GM23338 (cell line): ENCODE data around the gene REPIN1. TPM values are rescaled to one million over a fixed set of nuclear protein-coding genes. Genes with fewer than 3 reads are reported as not detected.

Experiments used
- ATAC-seq: fragments of 200-7000 bp; cut with Tn5 transposase; 3 replicates; pipeline ENCODE4 v1.9.1; 2020
- DNase-seq: peaks from one replicate; pipeline ENCODE4 v3.0.0-alpha.2; 2015; ENCODE audit warnings: low spot score
- H2AFZ ChIP-seq: fragments of 200-600 bp; sonication (generic); 2 replicates; pipeline ENCODE4 v1.8.0; 2016; ENCODE audit warnings: antibody characterized with exemption, mild to moderate bottlenecking, moderate library complexity
- H3F3A ChIP-seq: fragments of 200-600 bp; sonication (generic); replicated peaks from 2 replicates; pipeline ENCODE4 v1.8.0; 2017; ENCODE audit warnings: antibody characterized with exemption, mixed run types, low read depth
- H3K27ac ChIP-seq: fragments of 200-600 bp; sonication (generic); 2 replicates; pipeline ENCODE4 v1.6.1; 2016; ENCODE audit warnings: low read depth
- H3K27me3 ChIP-seq: fragments of 200-600 bp; sonication (generic); 2 replicates; pipeline ENCODE4 v1.8.0; 2016; ENCODE audit warnings: mild to moderate bottlenecking, mixed run types, moderate library complexity; ENCODE audit not compliant: insufficient read depth
- H3K36me3 ChIP-seq: fragments of 200-600 bp; sonication (generic); 2 replicates; pipeline ENCODE4 v1.8.0; 2016; ENCODE audit warnings: mild to moderate bottlenecking; ENCODE audit not compliant: insufficient read depth
- H3K4me1 ChIP-seq: fragments of 200-600 bp; sonication (generic); 2 replicates; pipeline ENCODE4 v1.8.0; 2016; ENCODE audit warnings: mild to moderate bottlenecking, moderate library complexity; ENCODE audit not compliant: insufficient read depth
- H3K4me2 ChIP-seq: fragments of 200-600 bp; sonication (generic); 2 replicates; pipeline ENCODE4 v1.7.1; 2017; ENCODE audit warnings: mixed run types
- H3K4me3 ChIP-seq: fragments of 200-600 bp; sonication (generic); 2 replicates; pipeline ENCODE4 v1.6.1; 2016; ENCODE audit warnings: mixed run types
- H3K79me2 ChIP-seq: fragments of 200-600 bp; sonication (generic); replicated peaks from 2 replicates; pipeline ENCODE4 v1.8.0; 2017; ENCODE audit warnings: mild to moderate bottlenecking; ENCODE audit not compliant: insufficient read depth
- H3K9me2 ChIP-seq: fragments of 200-600 bp; sonication (generic); 2 replicates; pipeline ENCODE4 v1.8.0; 2017; ENCODE audit not compliant: insufficient read depth
- H4K20me1 ChIP-seq: fragments of 200-600 bp; sonication (generic); replicated peaks from 2 replicates; pipeline ENCODE4 v1.8.0; 2017; ENCODE audit warnings: mild to moderate bottlenecking; ENCODE audit not compliant: insufficient read depth
- H3K27ac Mint-ChIP-seq: 2 replicates; pipeline ENCODE4 v1.8.0; 2020; ENCODE audit warnings: inconsistent platforms, mild to moderate bottlenecking, moderate library complexity, mixed read lengths
- H3K27me3 Mint-ChIP-seq: 3 replicates; pipeline ENCODE4 v1.8.0; 2022; ENCODE audit warnings: low read depth, mild to moderate bottlenecking, moderate library complexity, mixed read lengths, inconsistent platforms; ENCODE audit not compliant: insufficient read depth, poor library complexity
- H3K36me3 Mint-ChIP-seq: 3 replicates; pipeline ENCODE4 v1.8.0; 2021; ENCODE audit warnings: low read depth, mild to moderate bottlenecking, inconsistent platforms, moderate library complexity, mixed read lengths
- H3K4me1 Mint-ChIP-seq: 3 replicates; pipeline ENCODE4 v1.8.0; 2020; ENCODE audit warnings: mild to moderate bottlenecking, inconsistent platforms, mixed read lengths
- H3K4me3 Mint-ChIP-seq: 3 replicates; pipeline ENCODE4 v1.8.0; 2021; ENCODE audit warnings: moderate library complexity, mild to moderate bottlenecking, inconsistent platforms, mixed read lengths
- H3K9me3 Mint-ChIP-seq: 3 replicates; pipeline ENCODE4 v1.8.0; 2020; ENCODE audit warnings: moderate library complexity, mild to moderate bottlenecking, inconsistent platforms, mixed read lengths
- EZH2 ChIP-seq: fragments of 200-600 bp; sonication (generic); IDR thresholded peaks from one replicate; pipeline ENCODE4 v1.8.0; 2017; ENCODE audit warnings: antibody characterized with exemption, mild to moderate bottlenecking, low read depth; ENCODE audit not compliant: unreplicated experiment
- EZH2phosphoT487 ChIP-seq: fragments of 200-600 bp; sonication (generic); IDR thresholded peaks from one replicate; pipeline ENCODE4 v1.8.1; 2018; ENCODE audit warnings: antibody characterized with exemption; ENCODE audit not compliant: unreplicated experiment
- NANOG ChIP-seq: IDR thresholded peaks from 2 replicates; pipeline ENCODE4 v1.6.1; 2016; ENCODE audit warnings: antibody characterized with exemption, borderline replicate concordance
- POLR2AphosphoS5 ChIP-seq: IDR thresholded peaks from 2 replicates; pipeline ENCODE4 v1.6.1; 2016; ENCODE audit warnings: antibody characterized with exemption, low read depth
- ZNF114 ChIP-seq: fragments of 250-450 bp; sonication (Bioruptor Pico); IDR thresholded peaks from 2 replicates; pipeline ENCODE4 v1.5.0; 2020; ENCODE audit warnings: mild to moderate bottlenecking, moderate library complexity
- polyA plus RNA-seq: library from polyadenylated mRNA; unstranded; fragments of >200 nt; fragmentation: Nextera tagmentation; extraction: Ambion mirVana; gene quantifications from 2 replicates; pipeline ENCODE4 v1.2.1, GENCODE V29; 2016
- total RNA-seq: library from RNA; depleted of rRNA; stranded (reverse); fragments of >200 nt; shearing (Covaris generic); gene quantifications from 2 replicates; pipeline ENCODE4 v1.2.3, GENCODE V29; 2014
- TF ChIP-seq, protein P1 (sequence below): IDR thresholded peaks from 2 replicates; pipeline ENCODE4 v1.6.1; 2016; ENCODE audit warnings: antibody characterized with exemption

Gene REPIN1
- total and polyA plus RNA-seq, 2 experiments from 2014 or later = 29.8 to 156 TPM

DNA sequence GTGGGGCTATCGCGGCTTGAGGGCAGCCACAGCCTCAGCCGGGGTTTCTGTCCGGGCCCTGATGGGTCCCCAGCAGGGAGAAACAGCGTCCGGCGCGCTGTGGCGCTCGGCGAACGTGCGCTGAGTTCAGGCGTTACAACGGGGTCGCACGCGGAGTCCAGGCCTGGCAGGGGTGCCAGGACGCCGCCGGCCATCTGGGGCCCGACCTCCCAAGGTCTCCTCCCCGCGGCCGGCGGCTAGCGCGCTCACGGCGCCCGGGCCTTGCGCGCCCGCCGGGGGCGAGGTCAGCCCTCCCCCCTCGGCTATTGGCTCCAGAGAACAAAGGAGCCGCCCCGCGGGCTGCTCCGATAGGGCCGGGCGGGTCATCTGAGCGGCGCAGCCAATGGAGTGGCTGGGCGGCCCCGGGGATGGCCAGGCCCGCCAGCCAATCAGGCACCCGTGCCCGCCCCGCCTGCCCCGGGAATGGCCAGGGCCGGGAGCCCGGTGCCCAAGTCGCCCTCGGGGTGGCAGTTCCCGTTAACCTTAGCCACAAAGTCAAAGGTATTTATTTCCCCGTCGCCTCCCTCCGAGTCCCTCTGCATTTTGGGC, 10.3 kb downstream of the REPIN1 start, which contains the start of gene ZNF775:
TSS of gene ZNF775 (plus strand) at position 478 of the 588 bp plus-strand sequence. CDS start 9,141 bp downstream, outside the sequence.
- no peaks in the 10 kb centered on the region for H3K9me2 ChIP-seq
- Mint-ChIP-seq H3K4me1 (peaks cover 79% of the 10 kb centered on the region), H3K4me3 (peak within 1 kb of the TSS; percentile 88), H3K27me3 (peaks cover 26% of the 10 kb centered on the region), H3K27ac (peak within 1 kb of the TSS; percentile 94), H3K36me3 (peaks cover 22% of the 10 kb centered on the region), H3K9me3 (no peaks in the 10 kb centered on the region)
- H3K4me3 ChIP-seq = peak within 1 kb of the TSS; percentile 98
- H3K4me1 ChIP-seq = peaks cover 67% of the 10 kb centered on the region
- H3K27ac ChIP-seq = peak within 1 kb of the TSS; percentile 97
- 0 out of 2 replicates have a peak within 1 kb of the TSS, but pooled peaks have one; percentile 28 for H2AFZ ChIP-seq
- H3K36me3 ChIP-seq = no peaks in the 10 kb centered on the region
- peak within 1 kb of the TSS; percentile 98 for H3K4me2 ChIP-seq
- peak; percentile 99 for DNase-seq
- no peaks in the 10 kb centered on the region for H3K27me3 ChIP-seq
- ATAC-seq = peak; percentile 76
- TF ChIP-seq EZH2phosphoT487 (no peak), POLR2AphosphoS5 (peak; percentile 71)
- H4K20me1 ChIP-seq = no peaks in the 10 kb centered on the region; the same call in none of the 2 replicates
- H3F3A ChIP-seq = peaks cover 47% of the 10 kb centered on the region
- H3K79me2 ChIP-seq = peaks cover 41% of the 10 kb centered on the region

DNA sequence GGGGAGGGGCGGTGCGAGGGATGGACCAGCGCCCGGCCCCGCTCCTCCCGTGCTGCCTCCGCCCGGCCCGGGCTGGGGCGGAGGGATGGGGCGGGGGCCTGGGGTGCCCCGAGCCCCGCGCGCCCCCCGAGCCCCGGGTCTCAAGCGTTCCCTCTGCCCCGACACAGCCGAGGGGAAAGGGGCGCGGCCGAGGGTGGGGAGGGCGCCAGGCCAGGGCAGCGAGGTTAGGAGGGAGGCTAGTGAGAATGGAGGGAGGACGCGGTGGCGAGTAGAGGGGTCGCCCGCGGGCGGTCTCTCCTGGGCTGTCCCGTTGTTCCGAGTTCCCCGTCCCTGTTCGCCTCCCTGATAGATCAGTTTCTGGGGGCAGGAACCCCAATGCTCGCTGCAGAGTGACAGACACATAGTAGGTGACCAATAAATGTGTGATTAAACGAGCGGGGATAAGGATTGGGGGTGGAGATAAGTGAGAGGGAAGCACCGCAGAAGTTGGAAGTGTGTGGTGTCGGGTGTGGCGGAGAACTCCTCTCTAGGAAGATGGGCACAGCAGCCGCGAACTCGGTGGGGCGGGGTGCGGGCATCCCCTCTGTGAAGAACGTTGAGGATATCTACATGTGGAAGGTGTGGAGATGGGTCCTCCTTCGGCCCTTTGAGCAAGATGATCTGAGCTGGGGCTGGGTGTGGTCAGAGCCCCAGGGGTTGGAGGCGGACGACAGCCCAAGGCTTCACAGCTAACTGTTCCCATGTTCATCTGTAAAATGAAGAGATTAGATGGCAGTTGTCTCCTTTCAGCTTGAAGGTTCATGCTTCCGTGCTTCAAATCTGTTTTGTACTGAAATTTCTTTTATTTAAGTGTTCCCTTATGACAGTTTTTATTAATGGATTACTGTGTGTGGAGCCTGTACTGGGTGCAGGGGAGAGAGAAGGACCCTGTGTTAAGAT, 11.1 kb downstream of the REPIN1 start:
- Histone ChIP-seq H3K36me3 (no peaks in the 10 kb centered on the region), H3K27ac (peak overlapping the region; percentile 93), H3K79me2 (peaks cover 46% of the 10 kb centered on the region), H3K4me2 (peak overlapping the region; percentile 98), H3K27me3 (no peaks in the 10 kb centered on the region), H3K4me3 (peak overlapping the region; percentile 98), H3K4me1 (peaks cover 68% of the 10 kb centered on the region), H2AFZ (0 out of 2 replicates have a peak overlapping the region, but pooled peaks have one; percentile 28), H3F3A (peaks cover 50% of the 10 kb centered on the region), H3K9me2 (no peaks in the 10 kb centered on the region), H4K20me1 (no peaks in the 10 kb centered on the region; the same call in none of the 2 replicates)
- Mint-ChIP-seq H3K9me3 (no peaks in the 10 kb centered on the region), H3K27me3 (peaks cover 29% of the 10 kb centered on the region), H3K4me3 (peak overlapping the region; percentile 88), H3K27ac (peak overlapping the region; percentile 86), H3K4me1 (peaks cover 78% of the 10 kb centered on the region), H3K36me3 (peaks cover 14% of the 10 kb centered on the region)
- TF ChIP-seq EZH2 (no peak), NANOG (no peak), ZNF114 (CRISPR knock-in tag) (no peak), POLR2AphosphoS5 (0 out of 2 replicates have a peak, but pooled peaks have one; percentile 9)
- TF ChIP-seq, protein P1, sequence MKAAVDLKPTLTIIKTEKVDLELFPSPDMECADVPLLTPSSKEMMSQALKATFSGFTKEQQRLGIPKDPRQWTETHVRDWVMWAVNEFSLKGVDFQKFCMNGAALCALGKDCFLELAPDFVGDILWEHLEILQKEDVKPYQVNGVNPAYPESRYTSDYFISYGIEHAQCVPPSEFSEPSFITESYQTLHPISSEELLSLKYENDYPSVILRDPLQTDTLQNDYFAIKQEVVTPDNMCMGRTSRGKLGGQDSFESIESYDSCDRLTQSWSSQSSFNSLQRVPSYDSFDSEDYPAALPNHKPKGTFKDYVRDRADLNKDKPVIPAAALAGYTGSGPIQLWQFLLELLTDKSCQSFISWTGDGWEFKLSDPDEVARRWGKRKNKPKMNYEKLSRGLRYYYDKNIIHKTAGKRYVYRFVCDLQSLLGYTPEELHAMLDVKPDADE = no peak
- ATAC-seq = peak; percentile 0
- DNase-seq = no peak
